Measurements from ENCODE around the gene SESN3.

The SESN3 gene

GRCh38 chr11:95156916-95157541, 74.0 kb downstream of the SESN3 start:
- Histone ChIP-seq H3K14ac (ENCODE audit: low read length in 2 of 2) (no peak overlapping the region), H3K27ac (ENCODE audit: low read length, poor library complexity, severe bottlenecking) (no peak overlapping the region), H4K8ac (ENCODE audit: low read length) (no peak overlapping the region), H3K4me3 (ENCODE audit: insufficient read depth in 1 of 2, low read depth in 1 of 2, low read length in 2 of 2) (no peak overlapping the region), H3K4me1 (ENCODE audit: control insufficient read depth, insufficient read depth, low read depth, low read length) (no peaks in the 10 kb centered on the region), H3K4me2 (ENCODE audit: low read length, poor library complexity, severe bottlenecking) (no peak overlapping the region), H2BK15ac (ENCODE audit: low read depth, poor library complexity, severe bottlenecking) (no peak overlapping the region), H4K91ac (ENCODE audit: low read length) (no peak overlapping the region), H3K18ac (ENCODE audit: low read depth in 1 of 2, low read length in 2 of 2) (no peak overlapping the region), H3K27me3 (ENCODE audit: control insufficient read depth in 1 of 2, insufficient read depth in 1 of 2, low read length in 2 of 2) (no peaks in the 10 kb centered on the region), H3K9me3 (ENCODE audit: control insufficient read depth, low read length) (no peaks in the 10 kb centered on the region), H3K23ac (ENCODE audit: low read length in 2 of 2) (no peak overlapping the region), H2BK12ac (ENCODE audit: low read length in 2 of 2) (no peak overlapping the region), H2BK5ac (ENCODE audit: low read depth, low read length, poor library complexity, severe bottlenecking) (no peak overlapping the region), H3K36me3 (ENCODE audit: control insufficient read depth in 1 of 2, insufficient read depth in 2 of 2, low read depth in 1 of 2, low read length in 2 of 2) (no peaks in the 10 kb centered on the region), H3K9ac (ENCODE audit: low read length) (peak overlapping the region; percentile 47), H2BK120ac (ENCODE audit: low read depth, low read length) (no peak overlapping the region), H2AK5ac (ENCODE audit: low read length, severe bottlenecking) (no peak overlapping the region), H2AFZ (ENCODE audit: low read depth, low read length) (no peak overlapping the region), H3K79me1 (replicated peaks; ENCODE audit: low read length, poor library complexity, severe bottlenecking) (no peaks in the 10 kb centered on the region), H3K4ac (ENCODE audit: low read depth in 1 of 2, low read length in 2 of 2) (no peak overlapping the region)
- 93% methylated on average over 7 of the region's 7 CpGs for WGBS
- DNase-seq, result no peak

- no peak overlapping the region for H2AFZ ChIP-seq (ENCODE audit: low read depth, low read length)
- no peak overlapping the region for H2BK5ac ChIP-seq (ENCODE audit: low read depth, low read length, poor library complexity, severe bottlenecking)
- H3K4me2 ChIP-seq (ENCODE audit: low read length, poor library complexity, severe bottlenecking), result no peak overlapping the region
- H3K36me3 ChIP-seq (ENCODE audit: control insufficient read depth in 1 of 2, insufficient read depth in 2 of 2, low read depth in 1 of 2, low read length in 2 of 2), result no peaks in the 10 kb centered on the region
- H3K4me1 ChIP-seq (ENCODE audit: control insufficient read depth, insufficient read depth, low read depth, low read length), result peaks cover under 1% of the 10 kb centered on the region
- no peak for DNase-seq
- no peaks in the 10 kb centered on the region for H3K79me1 ChIP-seq (replicated peaks; ENCODE audit: low read length, poor library complexity, severe bottlenecking)
- no peaks in the 10 kb centered on the region for H3K27me3 ChIP-seq (ENCODE audit: control insufficient read depth in 1 of 2, insufficient read depth in 1 of 2, low read length in 2 of 2)
- peak overlapping the region in 1 of 2 experiments; percentile 29 for H2BK12ac ChIP-seq (ENCODE audit: low read length in 2 of 2)
- no peak overlapping the region for H2AK5ac ChIP-seq (ENCODE audit: low read length, severe bottlenecking)
- no peak overlapping the region for H4K91ac ChIP-seq (ENCODE audit: low read length)
- H3K9ac ChIP-seq (ENCODE audit: low read length), result no peak overlapping the region
- no peaks in the 10 kb centered on the region for H3K9me3 ChIP-seq (ENCODE audit: control insufficient read depth, low read length)
- H3K23ac ChIP-seq (ENCODE audit: low read length in 2 of 2), result no peak overlapping the region
- H3K4ac ChIP-seq (ENCODE audit: low read depth in 1 of 2, low read length in 2 of 2), result no peak overlapping the region
- no peak overlapping the region for H3K27ac ChIP-seq (ENCODE audit: low read length, poor library complexity, severe bottlenecking)
- no peak overlapping the region for H3K18ac ChIP-seq (ENCODE audit: low read depth in 1 of 2, low read length in 2 of 2)
- H2BK120ac ChIP-seq (ENCODE audit: low read depth, low read length), result no peak overlapping the region
- H3K4me3 ChIP-seq (ENCODE audit: insufficient read depth in 1 of 2, low read depth in 1 of 2, low read length in 2 of 2), result no peak overlapping the region
- no peak overlapping the region for H4K8ac ChIP-seq (ENCODE audit: low read length)
- no peak overlapping the region for H3K14ac ChIP-seq (ENCODE audit: low read length in 2 of 2)
- H2BK15ac ChIP-seq (ENCODE audit: low read depth, poor library complexity, severe bottlenecking), result no peak overlapping the region
- 82% methylated on average over 4 of the region's 5 CpGs for WGBS
Observed at GRCh38 chr11:95156133-95156721, 74.8 kb downstream of the SESN3 start.

- H3K14ac ChIP-seq (ENCODE audit: low read length in 2 of 2), result no peak overlapping the region
- no peak overlapping the region for H3K4me2 ChIP-seq (ENCODE audit: low read length, poor library complexity, severe bottlenecking)
- no peak for DNase-seq
- H3K27ac ChIP-seq (ENCODE audit: low read length, poor library complexity, severe bottlenecking), result no peak overlapping the region
- no peak overlapping the region for H2BK120ac ChIP-seq (ENCODE audit: low read depth, low read length)
- H2AFZ ChIP-seq (ENCODE audit: low read depth, low read length), result no peak overlapping the region
- H3K9ac ChIP-seq (ENCODE audit: low read length), result no peak overlapping the region
- H3K9me3 ChIP-seq (ENCODE audit: control insufficient read depth, low read length), result no peaks in the 10 kb centered on the region
- no peak overlapping the region for H3K23ac ChIP-seq (ENCODE audit: low read length in 2 of 2)
- H3K4ac ChIP-seq (ENCODE audit: low read depth in 1 of 2, low read length in 2 of 2), result no peak overlapping the region
- H3K79me1 ChIP-seq (replicated peaks; ENCODE audit: low read length, poor library complexity, severe bottlenecking), result no peaks in the 10 kb centered on the region
- H2AK5ac ChIP-seq (ENCODE audit: low read length, severe bottlenecking), result no peak overlapping the region
- H3K4me1 ChIP-seq (ENCODE audit: control insufficient read depth, insufficient read depth, low read depth, low read length), result peaks cover 6% of the 10 kb centered on the region
- no peak overlapping the region for H4K8ac ChIP-seq (ENCODE audit: low read length)
- no peak overlapping the region for H2BK15ac ChIP-seq (ENCODE audit: low read depth, poor library complexity, severe bottlenecking)
- H2BK12ac ChIP-seq (ENCODE audit: low read length in 2 of 2), result no peak overlapping the region
- H2BK5ac ChIP-seq (ENCODE audit: low read depth, low read length, poor library complexity, severe bottlenecking), result no peak overlapping the region
- H3K4me3 ChIP-seq (ENCODE audit: insufficient read depth in 1 of 2, low read depth in 1 of 2, low read length in 2 of 2), result no peak overlapping the region
- no peak overlapping the region for H3K18ac ChIP-seq (ENCODE audit: low read depth in 1 of 2, low read length in 2 of 2)
- H4K91ac ChIP-seq (ENCODE audit: low read length), result no peak overlapping the region
- H3K27me3 ChIP-seq (ENCODE audit: control insufficient read depth in 1 of 2, insufficient read depth in 1 of 2, low read length in 2 of 2), result no peaks in the 10 kb centered on the region
- no peaks in the 10 kb centered on the region for H3K36me3 ChIP-seq (ENCODE audit: control insufficient read depth in 1 of 2, insufficient read depth in 2 of 2, low read depth in 1 of 2, low read length in 2 of 2)
- 97% methylated on average over 3 of the region's 4 CpGs for WGBS
Observed at GRCh38 chr11:95155385-95155784, 75.6 kb downstream of the SESN3 start.

GRCh38 chr11:95154514-95154913, 76.5 kb downstream of the SESN3 start:
- Histone ChIP-seq H3K4me1 (ENCODE audit: control insufficient read depth, insufficient read depth, low read depth, low read length) (peaks cover 14% of the 10 kb centered on the region), H2BK120ac (ENCODE audit: low read depth, low read length) (no peak overlapping the region), H3K4ac (ENCODE audit: low read depth in 1 of 2, low read length in 2 of 2) (no peak overlapping the region), H3K36me3 (ENCODE audit: control insufficient read depth in 1 of 2, insufficient read depth in 2 of 2, low read depth in 1 of 2, low read length in 2 of 2) (no peaks in the 10 kb centered on the region), H3K79me1 (replicated peaks; ENCODE audit: low read length, poor library complexity, severe bottlenecking) (no peaks in the 10 kb centered on the region), H3K4me3 (ENCODE audit: insufficient read depth in 1 of 2, low read depth in 1 of 2, low read length in 2 of 2) (no peak overlapping the region), H2AFZ (ENCODE audit: low read depth, low read length) (no peak overlapping the region), H2BK5ac (ENCODE audit: low read depth, low read length, poor library complexity, severe bottlenecking) (no peak overlapping the region), H2BK15ac (ENCODE audit: low read depth, poor library complexity, severe bottlenecking) (no peak overlapping the region), H3K27me3 (ENCODE audit: control insufficient read depth in 1 of 2, insufficient read depth in 1 of 2, low read length in 2 of 2) (no peaks in the 10 kb centered on the region), H4K8ac (ENCODE audit: low read length) (no peak overlapping the region), H3K23ac (ENCODE audit: low read length in 2 of 2) (no peak overlapping the region), H3K9me3 (ENCODE audit: control insufficient read depth, low read length) (no peaks in the 10 kb centered on the region), H2BK12ac (ENCODE audit: low read length in 2 of 2) (no peak overlapping the region), H4K91ac (ENCODE audit: low read length) (no peak overlapping the region), H2AK5ac (ENCODE audit: low read length, severe bottlenecking) (no peak overlapping the region), H3K4me2 (ENCODE audit: low read length, poor library complexity, severe bottlenecking) (no peak overlapping the region), H3K9ac (ENCODE audit: low read length) (no peak overlapping the region), H3K27ac (ENCODE audit: low read length, poor library complexity, severe bottlenecking) (no peak overlapping the region), H3K14ac (ENCODE audit: low read length in 2 of 2) (no peak overlapping the region), H3K18ac (ENCODE audit: low read depth in 1 of 2, low read length in 2 of 2) (no peak overlapping the region)
- peak; percentile 72 for DNase-seq
